Activated T-helper 1 cell treated with anti-CD3 and anti-CD28 coated beads, Interleukin-2, amount 50 U/mL, for 16 hours (primary cell): ENCODE measurements around the gene GLRA1.

ENCODE experiments used
- DNase-seq, 2 donors: peaks; one replicate each; pipeline ENCODE4 v3.0.0-alpha.2; 2020; ENCODE audit warnings: low read depth in 1 of 2, low spot score in 1 of 2

GLRA1 gene

GRCh38 chr5:151924564-151925301, at the start of gene GLRA1:
Gene GLRA1, minus strand, starts transcription at chr5:151924851. Its CDS starts 302 bp downstream, at chr5:151924549.
- peak in 1 of 2 donors; percentile 32 for DNase-seq

- no peak for DNase-seq
Observed at GRCh38 chr5:151970885-151971284, 46.2 kb upstream of the GLRA1 start.

GRCh38 chr5:151967865-151968264, 43.2 kb upstream of the GLRA1 start:
- no peak for DNase-seq

- no peak for DNase-seq
Observed at GRCh38 chr5:151966046-151966445, 41.4 kb upstream of the GLRA1 start.

GRCh38 chr5:151964471-151964870, 39.8 kb upstream of the GLRA1 start:
- no peak for DNase-seq

GRCh38 chr5:151961557-151961956, 36.9 kb upstream of the GLRA1 start:
- DNase-seq: no peak

- no peak for DNase-seq
Observed at GRCh38 chr5:151958111-151958510, 33.5 kb upstream of the GLRA1 start.

- no peak for DNase-seq
Observed at GRCh38 chr5:151956725-151957124, 32.1 kb upstream of the GLRA1 start.

GRCh38 chr5:151954255-151954654, 29.6 kb upstream of the GLRA1 start:
- no peak for DNase-seq

- DNase-seq: no peak
Observed at GRCh38 chr5:151953833-151954232, 29.2 kb upstream of the GLRA1 start.

GRCh38 chr5:151952238-151952637, 27.6 kb upstream of the GLRA1 start:
- DNase-seq: no peak

GRCh38 chr5:151950706-151951105, 26.1 kb upstream of the GLRA1 start:
- no peak for DNase-seq

GRCh38 chr5:151949701-151950308, 25.2 kb upstream of the GLRA1 start:
- DNase-seq: no peak

- DNase-seq: no peak
Observed at GRCh38 chr5:151949113-151949512, 24.5 kb upstream of the GLRA1 start.

- DNase-seq: no peak
Observed at GRCh38 chr5:151947931-151948608, 23.4 kb upstream of the GLRA1 start.

- DNase-seq: no peak
Observed at GRCh38 chr5:151937851-151938250, 13.2 kb upstream of the GLRA1 start.

GRCh38 chr5:151935135-151935695, 10.6 kb upstream of the GLRA1 start:
- DNase-seq: no peak

- DNase-seq: no peak
Observed at GRCh38 chr5:151931260-151931659, 6.6 kb upstream of the GLRA1 start.

GRCh38 chr5:151926188-151926587, 1.5 kb upstream of the GLRA1 start:
- DNase-seq: no peak

- no peak for DNase-seq
Observed at GRCh38 chr5:151925340-151925739, 689 bp upstream of the GLRA1 start.

- DNase-seq: no peak
Observed at GRCh38 chr5:151923866-151924476, 680 bp downstream of the GLRA1 start.

- DNase-seq: no peak
Observed at GRCh38 chr5:151921916-151922315, 2.7 kb downstream of the GLRA1 start.
